ENCODE results near the gene KIAA1328. TPM values are rescaled to one million over a fixed set of nuclear protein-coding genes. Genes with fewer than 3 reads are reported as not detected.
A peak's percentile ranks its signal among the peaks of the same experiment; 100 is the strongest.

The KIAA1328 gene
- total RNA-seq, 4 donors from 2014 or later = 15.4 to 51.2 (median 18.8) TPM

DNA sequence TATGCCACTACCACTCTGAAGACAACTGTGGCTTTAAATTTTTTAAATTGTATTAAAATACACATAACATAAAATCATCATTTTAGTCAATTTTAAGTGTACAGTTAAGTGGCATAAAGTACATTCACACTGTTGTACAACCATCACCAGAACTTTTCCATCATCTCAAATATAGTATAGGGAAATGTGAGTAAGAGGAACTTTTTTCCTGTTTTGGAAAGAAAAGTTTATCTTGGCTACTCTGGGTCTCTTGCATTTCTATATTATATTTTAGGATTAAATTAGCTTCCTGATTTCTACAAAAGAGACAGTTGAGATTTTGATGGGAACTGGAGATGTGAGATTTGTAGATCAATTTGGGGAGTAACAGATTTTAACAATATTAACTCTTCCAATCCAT, 3.4 kb upstream of the KIAA1328 start:
- Histone ChIP-seq H3K4me3 (no peak overlapping the region), H3K9me3 (no peaks in the 10 kb centered on the region), H3K36me3 (no peaks in the 10 kb centered on the region), H3K27ac (no peak overlapping the region), H3K27me3 (no peaks in the 10 kb centered on the region), H3K4me1 (peaks cover 0 to 18% (median 0%) of the 10 kb centered on the region in 4 donors)
- TF ChIP-seq, protein P1, sequence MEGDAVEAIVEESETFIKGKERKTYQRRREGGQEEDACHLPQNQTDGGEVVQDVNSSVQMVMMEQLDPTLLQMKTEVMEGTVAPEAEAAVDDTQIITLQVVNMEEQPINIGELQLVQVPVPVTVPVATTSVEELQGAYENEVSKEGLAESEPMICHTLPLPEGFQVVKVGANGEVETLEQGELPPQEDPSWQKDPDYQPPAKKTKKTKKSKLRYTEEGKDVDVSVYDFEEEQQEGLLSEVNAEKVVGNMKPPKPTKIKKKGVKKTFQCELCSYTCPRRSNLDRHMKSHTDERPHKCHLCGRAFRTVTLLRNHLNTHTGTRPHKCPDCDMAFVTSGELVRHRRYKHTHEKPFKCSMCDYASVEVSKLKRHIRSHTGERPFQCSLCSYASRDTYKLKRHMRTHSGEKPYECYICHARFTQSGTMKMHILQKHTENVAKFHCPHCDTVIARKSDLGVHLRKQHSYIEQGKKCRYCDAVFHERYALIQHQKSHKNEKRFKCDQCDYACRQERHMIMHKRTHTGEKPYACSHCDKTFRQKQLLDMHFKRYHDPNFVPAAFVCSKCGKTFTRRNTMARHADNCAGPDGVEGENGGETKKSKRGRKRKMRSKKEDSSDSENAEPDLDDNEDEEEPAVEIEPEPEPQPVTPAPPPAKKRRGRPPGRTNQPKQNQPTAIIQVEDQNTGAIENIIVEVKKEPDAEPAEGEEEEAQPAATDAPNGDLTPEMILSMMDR (IDR thresholded peaks at IDR 0.05) = no peak
- no peak for TF ChIP-seq POLR2A (IDR thresholded peaks at IDR 0.05)
- DNase-seq = no peak

DNA sequence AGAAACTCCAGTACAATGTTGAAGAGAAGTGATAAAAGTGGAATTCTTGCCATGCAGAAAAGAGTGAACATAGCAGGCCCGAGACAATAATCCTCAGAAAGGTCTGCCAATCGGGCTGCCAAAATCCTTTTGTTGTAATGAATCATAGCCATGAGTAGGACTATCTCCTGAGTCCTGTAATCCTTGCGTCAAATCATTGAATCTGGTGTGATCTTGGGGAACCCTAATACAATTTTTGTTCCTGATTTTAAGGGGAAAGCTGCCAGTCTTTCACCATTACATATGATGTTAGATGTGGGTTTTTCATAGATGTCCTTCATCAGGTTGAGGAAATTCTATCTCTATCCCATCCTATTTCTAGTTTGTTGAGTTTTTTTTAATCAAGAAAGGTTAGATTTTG, 2.4 kb upstream of the KIAA1328 start:
- Histone ChIP-seq H3K4me1 (peaks cover 0 to 18% (median 0%) of the 10 kb centered on the region in 4 donors), H3K36me3 (no peaks in the 10 kb centered on the region), H3K27me3 (no peaks in the 10 kb centered on the region), H3K9me3 (no peaks in the 10 kb centered on the region), H3K27ac (no peak overlapping the region), H3K4me3 (no peak overlapping the region)
- TF ChIP-seq, protein P1 (IDR thresholded peaks at IDR 0.05) = no peak
- no peak for TF ChIP-seq POLR2A (IDR thresholded peaks at IDR 0.05)
- no peak for DNase-seq

DNA sequence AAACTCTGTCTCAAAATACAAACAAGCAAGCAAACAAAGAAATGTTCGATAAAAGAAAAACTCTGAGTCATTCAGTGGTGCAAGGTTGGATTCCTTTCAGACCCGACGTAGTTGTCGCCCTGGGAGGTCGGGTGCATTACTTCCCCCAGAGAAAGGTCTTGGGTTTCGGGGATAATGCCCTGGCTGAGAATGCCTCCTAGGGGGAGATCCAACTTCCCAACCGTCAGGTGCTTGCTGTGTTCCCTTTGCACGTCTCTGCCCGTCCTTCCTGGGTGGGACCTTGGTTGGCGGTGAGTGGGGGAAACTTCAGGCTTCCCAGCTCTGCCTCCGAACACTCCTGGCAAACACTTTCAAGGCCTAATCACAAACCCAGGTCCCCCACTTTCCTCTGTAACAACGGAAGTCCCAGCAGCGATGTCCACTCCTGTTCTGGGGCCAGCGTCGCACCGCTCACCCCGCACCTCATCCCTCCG, 734 bp upstream of the KIAA1328 start:
- H3K4me1 ChIP-seq = peaks cover 0 to 18% (median 0%) of the 10 kb centered on the region in 4 donors
- no peaks in the 10 kb centered on the region for H3K27me3 ChIP-seq
- peak overlapping the region; percentile 79 to 84 (median 81) for H3K27ac ChIP-seq
- H3K36me3 ChIP-seq = no peaks in the 10 kb centered on the region
- no peak for TF ChIP-seq POLR2A (IDR thresholded peaks at IDR 0.05)
- TF ChIP-seq, protein P1 (IDR thresholded peaks at IDR 0.05) = no peak
- H3K9me3 ChIP-seq = no peaks in the 10 kb centered on the region
- DNase-seq = peak in 1 of 3 donors; percentile 23
- H3K4me3 ChIP-seq = peak overlapping the region; percentile 72 to 90 (median 80)

DNA sequence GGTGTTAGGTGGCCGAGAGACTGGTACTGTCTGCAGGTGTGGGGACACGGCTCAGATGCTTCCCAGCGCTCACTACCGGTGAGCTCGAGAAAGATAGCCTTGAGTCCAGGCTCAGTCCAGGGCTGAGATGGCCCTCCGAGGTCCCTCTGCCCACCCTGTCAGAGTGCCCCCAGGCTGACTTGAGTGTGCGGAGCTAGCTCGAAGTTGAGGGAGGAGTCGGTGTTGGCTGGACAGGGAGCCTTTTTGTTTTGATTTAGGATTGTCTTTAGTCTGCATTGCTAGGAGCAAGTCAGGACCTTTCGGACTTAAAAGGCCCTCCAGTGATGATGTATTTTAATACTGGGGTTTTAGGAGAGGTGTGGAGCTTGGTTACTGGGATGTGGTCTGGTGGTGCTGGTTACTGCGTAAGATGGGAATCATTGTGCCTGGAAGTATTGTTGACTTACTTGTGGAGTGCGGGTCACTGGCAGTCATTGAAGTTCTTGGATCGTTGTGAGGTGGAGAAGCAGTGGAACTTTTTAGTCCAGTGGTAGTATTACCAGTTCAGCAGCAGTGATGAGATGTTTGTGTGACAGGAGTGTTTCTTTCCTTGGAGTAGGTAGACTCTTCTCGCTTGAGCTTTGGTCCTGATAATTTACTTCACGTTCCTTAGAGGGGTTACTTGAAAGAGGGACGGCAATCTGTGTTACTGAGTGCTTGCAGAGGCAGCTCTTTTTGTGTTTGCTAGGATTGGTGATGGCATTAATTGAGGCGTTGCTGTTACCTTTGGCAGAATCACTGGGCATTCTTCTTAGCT, 633 bp downstream of the KIAA1328 start:
- H3K27ac ChIP-seq = peak overlapping the region; percentile 79 to 84 (median 81)
- no peak for TF ChIP-seq POLR2A (IDR thresholded peaks at IDR 0.05)
- TF ChIP-seq, protein P1 (IDR thresholded peaks at IDR 0.05) = no peak
- no peak for DNase-seq
- H3K4me1 ChIP-seq = peaks cover 0 to 18% (median 0%) of the 10 kb centered on the region in 4 donors
- H3K36me3 ChIP-seq = no peaks in the 10 kb centered on the region
- peak overlapping the region; percentile 72 to 90 (median 80) for H3K4me3 ChIP-seq
- no peaks in the 10 kb centered on the region for H3K9me3 ChIP-seq
- H3K27me3 ChIP-seq = no peaks in the 10 kb centered on the region

GRCh38 chr18:36830158-36830495, 1.2 kb downstream of the KIAA1328 start:
- TF ChIP-seq, protein P1 (IDR thresholded peaks at IDR 0.05) = no peak
- no peak for TF ChIP-seq POLR2A (IDR thresholded peaks at IDR 0.05)
- Histone ChIP-seq H3K27ac (no peak overlapping the region), H3K4me3 (peak overlapping the region in 1 of 4 donors; percentile 72), H3K4me1 (peaks cover 0 to 18% (median 0%) of the 10 kb centered on the region in 4 donors), H3K9me3 (no peaks in the 10 kb centered on the region), H3K36me3 (no peaks in the 10 kb centered on the region), H3K27me3 (no peaks in the 10 kb centered on the region)
- no peak for DNase-seq

Data from Peyer's patch (tissue), 4 donors.